HG03575 (cell line): ENCODE data around the gene UBAC2.

Experiments used
- ATAC-seq: cut with Tn5 transposase; IDR thresholded peaks from one replicate; pipeline ENCODE4 v1.9.1; 2021; ENCODE audit not compliant: unreplicated experiment, insufficient number of reproducible peaks, low FRiP score; ENCODE audit errors: extremely low read depth

The UBAC2 gene

GRCh38 chr13:99301056-99301838, 100.6 kb downstream of the UBAC2 start:
- ATAC-seq = no peak

GRCh38 chr13:99301913-99302636, 101.4 kb downstream of the UBAC2 start:
- no peak for ATAC-seq

GRCh38 chr13:99302637-99303505, 102.2 kb downstream of the UBAC2 start:
- no peak for ATAC-seq

GRCh38 chr13:99303863-99304521, 103.3 kb downstream of the UBAC2 start:
- ATAC-seq = no peak

- ATAC-seq = no peak
Observed at GRCh38 chr13:99304541-99304940, 103.9 kb downstream of the UBAC2 start.

- no peak for ATAC-seq
Observed at GRCh38 chr13:99305158-99305557, 104.5 kb downstream of the UBAC2 start.

GRCh38 chr13:99305566-99305965, 104.9 kb downstream of the UBAC2 start:
- no peak for ATAC-seq

- peak; percentile 44 for ATAC-seq
Observed at GRCh38 chr13:99307247-99307646, 106.6 kb downstream of the UBAC2 start, which contains the start of gene GPR183. GPR183 (minus strand) TSS chr13:99307399; CDS start chr13:99296145, 11,254 bp downstream.

- no peak for ATAC-seq
Observed at GRCh38 chr13:99307648-99308339, 107.1 kb downstream of the UBAC2 start.

GRCh38 chr13:99308471-99309087, 107.9 kb downstream of the UBAC2 start:
- no peak for ATAC-seq

- ATAC-seq = no peak
Observed at GRCh38 chr13:99310382-99311031, 109.9 kb downstream of the UBAC2 start.

GRCh38 chr13:99311137-99311536, 110.5 kb downstream of the UBAC2 start:
- no peak for ATAC-seq

- no peak for ATAC-seq
Observed at GRCh38 chr13:99311748-99312492, 111.3 kb downstream of the UBAC2 start.

- ATAC-seq = no peak
Observed at GRCh38 chr13:99312493-99312883, 111.8 kb downstream of the UBAC2 start.

GRCh38 chr13:99313501-99313900, 112.8 kb downstream of the UBAC2 start:
- ATAC-seq = no peak

- no peak for ATAC-seq
Observed at GRCh38 chr13:99313941-99314340, 113.3 kb downstream of the UBAC2 start.

GRCh38 chr13:99314640-99315176, 114.1 kb downstream of the UBAC2 start:
- ATAC-seq = no peak
